PC-3 (cell line): Measurements from ENCODE around the gene SLC18B1. TPM values are rescaled to one million over a fixed set of nuclear protein-coding genes. Genes with fewer than 3 reads are reported as not detected.

Source experiments
- ATAC-seq: fragments of 200-7000 bp; cut with Tn5 transposase; 2 replicates; pipeline ENCODE4 v1.9.1; 2020; ENCODE audit warnings: mild to moderate bottlenecking, moderate library complexity
- BruUV-seq: library from RNA; stranded (reverse); fragments of 400-500 nt; replicated peaks from 2 replicates; lab custom pipeline; 2021; lab: Mats Ljungman, UMichigan
- CTCF ChIA-PET: fragments of 300-600 bp; sonication (Branson Sonifier 250); formaldehyde crosslinking; loops from one replicate; lab custom pipeline; 2022; ENCODE audit warnings: antibody characterized with exemption; lab: Charles Lee
- POLR2A ChIA-PET: fragments of 300-600 bp; sonication (Branson Sonifier 250); formaldehyde crosslinking; loops from one replicate; lab custom pipeline; 2022; ENCODE audit warnings: antibody characterized with exemption; ENCODE audit not compliant: unreplicated experiment; lab: Charles Lee
- DNase-seq: peaks from one replicate; pipeline ENCODE4 v3.0.0-alpha.2; 2015
- H2AFZ ChIP-seq: fragments of 300-600 bp; sonication (generic); 2 replicates; pipeline ENCODE4 v1.6.0; 2016; ENCODE audit warnings: antibody characterized with exemption, low read length
- H3F3A ChIP-seq: fragments of 300-600 bp; sonication (generic); one replicate; pipeline ENCODE4 v1.6.0; 2017; ENCODE audit warnings: antibody characterized with exemption, low read length, control low read depth, mild to moderate bottlenecking; ENCODE audit not compliant: unreplicated experiment
- H3K27ac ChIP-seq: fragments of 300-600 bp; sonication (generic); 2 replicates; pipeline ENCODE4 v1.5.1; 2016; ENCODE audit warnings: mild to moderate bottlenecking, low read length
- H3K27me3 ChIP-seq: fragments of 300-600 bp; sonication (generic); 2 replicates; pipeline ENCODE4 v1.6.1; 2016; ENCODE audit warnings: low read length, mixed read lengths
- H3K36me3 ChIP-seq: fragments of 300-600 bp; sonication (generic); 2 replicates; pipeline ENCODE4 v1.6.1; 2016; ENCODE audit warnings: low read depth, mixed run types, low read length, mixed read lengths
- H3K4me1 ChIP-seq: fragments of 300-600 bp; sonication (generic); 2 replicates; pipeline ENCODE4 v1.5.1; 2016; ENCODE audit warnings: low read length; ENCODE audit not compliant: insufficient read depth
- H3K4me2 ChIP-seq: fragments of 300-600 bp; sonication (generic); 2 replicates; pipeline ENCODE4 v1.6.0; 2016; ENCODE audit warnings: low read length
- H3K4me3 ChIP-seq: fragments of 300-600 bp; sonication (generic); 2 replicates; pipeline ENCODE4 v1.5.1; 2016; ENCODE audit warnings: mild to moderate bottlenecking, low read length, mixed read lengths
- H3K79me2 ChIP-seq: fragments of 300-600 bp; sonication (generic); 2 replicates; pipeline ENCODE4 v1.6.1; 2017; ENCODE audit warnings: low read length, mixed read lengths
- H3K9ac ChIP-seq: fragments of 300-600 bp; sonication (generic); 2 replicates; pipeline ENCODE4 v1.6.0; 2016; ENCODE audit warnings: mild to moderate bottlenecking, low read length
- H3K9me2 ChIP-seq: fragments of 300-600 bp; sonication (generic); replicated peaks from 2 replicates; pipeline ENCODE4 v1.6.1; 2016; ENCODE audit warnings: mixed run types, low read length, mixed read lengths
- H3K9me3 ChIP-seq: fragments of 300-600 bp; sonication (generic); 2 replicates; pipeline ENCODE4 v1.6.1; 2016; ENCODE audit warnings: low read length, mixed read lengths
- H4K20me1 ChIP-seq: fragments of 300-600 bp; sonication (generic); 2 replicates; pipeline ENCODE4 v1.6.1; 2016; ENCODE audit warnings: low read length, mixed read lengths
- EZH2 ChIP-seq: fragments of 300-600 bp; sonication (generic); IDR thresholded peaks from one replicate; pipeline ENCODE4 v1.6.1; 2017; ENCODE audit warnings: antibody characterized with exemption, mild to moderate bottlenecking, low read length; ENCODE audit not compliant: unreplicated experiment
- EZH2phosphoT487 ChIP-seq: fragments of 300-600 bp; sonication (generic); IDR thresholded peaks from 2 replicates; pipeline ENCODE4 v1.6.1; 2018; ENCODE audit warnings: mild to moderate bottlenecking, antibody characterized with exemption, low read length, borderline replicate concordance
- intact Hi-C: fragments of 100-400 bp; cut with micrococcal nuclease; formaldehyde crosslinking; loops from 2 replicates; pipeline ENCODE4 v1.9.0; 2023
- total RNA-seq: library from RNA; depleted of rRNA; stranded (reverse); fragments of >200 nt; gene quantifications from 2 replicates; pipeline ENCODE4 v1.2.3, GENCODE V29; 2014
- TF ChIP-seq, protein P1 (sequence below): fragments of 300-600 bp; sonication (generic); conservative IDR thresholded peaks from 2 replicates; pipeline ENCODE4 v1.5.1; 2017; ENCODE audit warnings: antibody characterized with exemption, low read depth, mild to moderate bottlenecking, low read length

SLC18B1 gene
- total RNA-seq, 1 experiment from 2014 or later = 8.4 TPM

DNA sequence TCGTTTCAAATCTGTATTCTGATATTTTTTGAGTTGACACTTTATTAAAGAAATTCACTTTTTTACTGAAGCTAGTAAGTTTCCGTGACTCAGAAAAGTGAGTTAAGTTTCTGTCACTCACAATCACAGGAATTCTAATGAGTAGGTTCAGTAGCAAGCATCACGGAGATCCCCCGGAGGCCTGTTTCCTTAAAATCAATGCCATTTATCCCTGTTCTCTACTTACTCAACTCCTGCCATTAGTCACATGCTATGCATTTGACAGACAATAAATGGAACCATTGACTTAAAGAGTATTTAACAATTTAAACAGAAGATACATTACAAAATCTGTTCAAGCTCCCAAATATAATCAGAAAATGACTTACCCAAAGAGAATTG is 9.1 kb downstream of the SLC18B1 start:
- CTCF ChIA-PET = no interaction called here
- DNase-seq (no peak), ATAC-seq (no peak)
- POLR2A ChIA-PET = no interaction called here
- Histone ChIP-seq H3K4me2 (no peak overlapping the region), H3F3A (no peaks in the 10 kb centered on the region), H3K79me2 (no peaks in the 10 kb centered on the region), H3K27me3 (no peaks in the 10 kb centered on the region), H3K27ac (no peak overlapping the region), H3K9ac (no peak overlapping the region), H3K9me3 (no peaks in the 10 kb centered on the region), H3K9me2 (no peaks in the 10 kb centered on the region), H3K4me3 (no peak overlapping the region), H3K36me3 (no peaks in the 10 kb centered on the region), H2AFZ (no peak overlapping the region), H4K20me1 (no peaks in the 10 kb centered on the region), H3K4me1 (no peaks in the 10 kb centered on the region)
- no TSS peak for BruUV-seq
- intact Hi-C loops = no loop called here
- TF ChIP-seq, protein P1, sequence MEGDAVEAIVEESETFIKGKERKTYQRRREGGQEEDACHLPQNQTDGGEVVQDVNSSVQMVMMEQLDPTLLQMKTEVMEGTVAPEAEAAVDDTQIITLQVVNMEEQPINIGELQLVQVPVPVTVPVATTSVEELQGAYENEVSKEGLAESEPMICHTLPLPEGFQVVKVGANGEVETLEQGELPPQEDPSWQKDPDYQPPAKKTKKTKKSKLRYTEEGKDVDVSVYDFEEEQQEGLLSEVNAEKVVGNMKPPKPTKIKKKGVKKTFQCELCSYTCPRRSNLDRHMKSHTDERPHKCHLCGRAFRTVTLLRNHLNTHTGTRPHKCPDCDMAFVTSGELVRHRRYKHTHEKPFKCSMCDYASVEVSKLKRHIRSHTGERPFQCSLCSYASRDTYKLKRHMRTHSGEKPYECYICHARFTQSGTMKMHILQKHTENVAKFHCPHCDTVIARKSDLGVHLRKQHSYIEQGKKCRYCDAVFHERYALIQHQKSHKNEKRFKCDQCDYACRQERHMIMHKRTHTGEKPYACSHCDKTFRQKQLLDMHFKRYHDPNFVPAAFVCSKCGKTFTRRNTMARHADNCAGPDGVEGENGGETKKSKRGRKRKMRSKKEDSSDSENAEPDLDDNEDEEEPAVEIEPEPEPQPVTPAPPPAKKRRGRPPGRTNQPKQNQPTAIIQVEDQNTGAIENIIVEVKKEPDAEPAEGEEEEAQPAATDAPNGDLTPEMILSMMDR = no peak
- TF ChIP-seq EZH2 = no peak
- TF ChIP-seq EZH2phosphoT487 = no peak

GRCh38 chr6:132788658-132789395 is 9.6 kb downstream of the SLC18B1 start:
- TF ChIP-seq, protein P1 = no peak
- no peak for TF ChIP-seq EZH2
- no peak for TF ChIP-seq EZH2phosphoT487
- ATAC-seq (no peak), DNase-seq (no peak)
- POLR2A ChIA-PET = no interaction called here
- H3K27ac ChIP-seq = no peak overlapping the region
- no peaks in the 10 kb centered on the region for H3K4me1 ChIP-seq
- BruUV-seq = no TSS peak
- H3K9ac ChIP-seq = no peak overlapping the region
- H3K79me2 ChIP-seq = no peaks in the 10 kb centered on the region
- no peak overlapping the region for H3K4me3 ChIP-seq
- no peaks in the 10 kb centered on the region for H3K9me2 ChIP-seq
- H3K4me2 ChIP-seq = no peak overlapping the region
- H3F3A ChIP-seq = no peaks in the 10 kb centered on the region
- H3K9me3 ChIP-seq = no peaks in the 10 kb centered on the region
- no peak overlapping the region for H2AFZ ChIP-seq
- no peaks in the 10 kb centered on the region for H4K20me1 ChIP-seq
- intact Hi-C loops = no loop called here
- H3K36me3 ChIP-seq = no peaks in the 10 kb centered on the region
- CTCF ChIA-PET = no interaction called here
- H3K27me3 ChIP-seq = no peaks in the 10 kb centered on the region

- ChIA-PET POLR2A (no interaction called here), CTCF (no interaction called here)
- no peak for TF ChIP-seq EZH2
- TF ChIP-seq, protein P1 = no peak
- TF ChIP-seq EZH2phosphoT487 = no peak
- H2AFZ ChIP-seq = no peak overlapping the region
- no peak for DNase-seq
- no peaks in the 10 kb centered on the region for H4K20me1 ChIP-seq
- intact Hi-C loops = no loop called here
- H3K79me2 ChIP-seq = no peaks in the 10 kb centered on the region
- H3K27ac ChIP-seq = no peak overlapping the region
- no peaks in the 10 kb centered on the region for H3K9me2 ChIP-seq
- H3F3A ChIP-seq = no peaks in the 10 kb centered on the region
- no peak for ATAC-seq
- H3K9ac ChIP-seq = no peak overlapping the region
- H3K4me2 ChIP-seq = no peak overlapping the region
- H3K36me3 ChIP-seq = no peaks in the 10 kb centered on the region; the same call in 1 of the 2 replicates
- H3K27me3 ChIP-seq = no peaks in the 10 kb centered on the region
- no peak overlapping the region for H3K4me3 ChIP-seq
- no peaks in the 10 kb centered on the region for H3K9me3 ChIP-seq
- BruUV-seq = no TSS peak
- no peaks in the 10 kb centered on the region for H3K4me1 ChIP-seq
Measured at GRCh38 chr6:132785936-132786335, 12.5 kb downstream of the SLC18B1 start.
